Measurements from ENCODE around the gene NPLOC4. TPM values are rescaled to one million over a fixed set of nuclear protein-coding genes. Genes with fewer than 3 reads are reported as not detected.

NPLOC4 gene
- total RNA-seq, 1 donor from 2014 or later: 137 TPM

DNA sequence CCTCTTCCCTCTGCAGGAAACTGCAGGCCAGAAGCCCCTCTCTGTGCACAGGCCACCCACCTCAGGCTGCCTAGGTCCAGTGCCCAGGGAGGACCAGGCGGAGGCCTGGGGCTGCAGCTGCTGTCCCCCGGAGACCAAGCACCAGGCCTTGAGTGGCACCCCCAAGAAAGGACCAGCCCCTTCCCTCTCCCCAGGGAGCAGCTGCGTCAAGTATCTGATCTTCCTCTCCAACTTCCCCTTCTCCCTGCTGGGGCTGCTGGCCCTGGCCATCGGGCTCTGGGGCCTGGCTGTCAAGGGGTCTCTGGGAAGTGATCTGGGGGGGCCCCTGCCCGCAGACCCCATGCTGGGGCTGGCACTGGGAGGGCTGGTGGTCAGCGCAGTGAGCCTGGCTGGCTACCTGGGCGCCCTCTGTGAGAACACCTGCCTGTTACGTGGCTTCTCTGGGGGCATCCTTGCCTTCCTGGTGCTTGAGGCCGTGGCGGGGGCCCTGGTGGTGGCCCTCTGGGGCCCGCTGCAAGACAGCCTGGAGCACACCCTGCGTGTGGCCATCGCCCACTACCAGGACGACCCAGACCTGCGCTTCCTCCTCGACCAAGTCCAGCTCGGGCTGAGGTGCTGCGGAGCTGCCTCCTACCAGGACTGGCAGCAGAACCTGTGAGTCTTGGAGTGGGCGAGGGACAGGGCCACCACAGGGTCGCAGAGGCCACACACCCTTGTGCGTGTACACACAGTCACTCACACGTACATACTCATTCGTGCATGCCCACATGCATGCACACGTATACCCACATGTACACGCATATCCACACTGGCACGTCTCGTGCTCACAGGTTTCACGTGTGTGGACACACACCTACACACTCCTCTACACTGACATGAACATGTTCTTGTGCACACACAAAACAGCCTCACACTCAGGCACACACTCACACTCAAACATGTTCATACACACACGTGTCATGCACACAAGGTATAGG, 8.4 kb upstream of the NPLOC4 start:
- H3K27me3 Mint-ChIP-seq (ENCODE audit: unreplicated experiment): peaks cover 17% of the 10 kb centered on the region
- DNase-seq: no peak
- no peaks in the 10 kb centered on the region for H3K4me1 Mint-ChIP-seq (ENCODE audit: low read depth, unreplicated experiment)
- no peak overlapping the region for H3K4me3 Mint-ChIP-seq (ENCODE audit: unreplicated experiment)
- H3K27ac Mint-ChIP-seq (ENCODE audit: unreplicated experiment): no peak overlapping the region
- no peaks in the 10 kb centered on the region for H3K36me3 Mint-ChIP-seq (ENCODE audit: unreplicated experiment)
- H3K9me3 Mint-ChIP-seq (ENCODE audit: unreplicated experiment): peaks cover 2% of the 10 kb centered on the region
- TF ChIP-seq, protein P1, sequence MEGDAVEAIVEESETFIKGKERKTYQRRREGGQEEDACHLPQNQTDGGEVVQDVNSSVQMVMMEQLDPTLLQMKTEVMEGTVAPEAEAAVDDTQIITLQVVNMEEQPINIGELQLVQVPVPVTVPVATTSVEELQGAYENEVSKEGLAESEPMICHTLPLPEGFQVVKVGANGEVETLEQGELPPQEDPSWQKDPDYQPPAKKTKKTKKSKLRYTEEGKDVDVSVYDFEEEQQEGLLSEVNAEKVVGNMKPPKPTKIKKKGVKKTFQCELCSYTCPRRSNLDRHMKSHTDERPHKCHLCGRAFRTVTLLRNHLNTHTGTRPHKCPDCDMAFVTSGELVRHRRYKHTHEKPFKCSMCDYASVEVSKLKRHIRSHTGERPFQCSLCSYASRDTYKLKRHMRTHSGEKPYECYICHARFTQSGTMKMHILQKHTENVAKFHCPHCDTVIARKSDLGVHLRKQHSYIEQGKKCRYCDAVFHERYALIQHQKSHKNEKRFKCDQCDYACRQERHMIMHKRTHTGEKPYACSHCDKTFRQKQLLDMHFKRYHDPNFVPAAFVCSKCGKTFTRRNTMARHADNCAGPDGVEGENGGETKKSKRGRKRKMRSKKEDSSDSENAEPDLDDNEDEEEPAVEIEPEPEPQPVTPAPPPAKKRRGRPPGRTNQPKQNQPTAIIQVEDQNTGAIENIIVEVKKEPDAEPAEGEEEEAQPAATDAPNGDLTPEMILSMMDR (IDR thresholded peaks at IDR 0.05; ENCODE audit: partially characterized antibody, unreplicated experiment): no peak

DNA sequence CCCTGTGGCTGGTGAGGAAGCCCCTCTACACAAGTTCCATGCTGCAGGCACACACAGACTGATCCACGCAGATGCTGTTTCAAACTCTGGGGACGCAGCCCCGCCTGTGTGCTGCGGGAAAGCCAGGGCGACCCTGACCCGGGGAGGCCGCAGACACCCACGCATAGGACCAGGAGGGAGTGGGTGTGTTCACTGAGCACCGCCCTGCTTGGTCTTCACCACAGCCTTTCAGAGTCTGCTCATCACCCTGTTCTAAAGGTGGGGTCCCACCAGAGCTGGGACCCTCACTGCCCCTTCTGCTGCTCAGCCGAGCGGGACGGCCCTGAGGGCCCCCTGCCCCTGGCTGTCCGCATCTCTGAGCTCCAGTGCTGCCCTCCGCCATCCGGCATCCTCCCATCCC, 7.6 kb upstream of the NPLOC4 start:
- no peak overlapping the region for H3K27ac Mint-ChIP-seq (ENCODE audit: unreplicated experiment)
- H3K9me3 Mint-ChIP-seq (ENCODE audit: unreplicated experiment): peaks cover 2% of the 10 kb centered on the region
- TF ChIP-seq, protein P1 (IDR thresholded peaks at IDR 0.05; ENCODE audit: partially characterized antibody, unreplicated experiment): no peak
- no peak overlapping the region for H3K4me3 Mint-ChIP-seq (ENCODE audit: unreplicated experiment)
- no peaks in the 10 kb centered on the region for H3K36me3 Mint-ChIP-seq (ENCODE audit: unreplicated experiment)
- H3K27me3 Mint-ChIP-seq (ENCODE audit: unreplicated experiment): peaks cover 15% of the 10 kb centered on the region
- H3K4me1 Mint-ChIP-seq (ENCODE audit: low read depth, unreplicated experiment): no peaks in the 10 kb centered on the region
- no peak for DNase-seq

DNA sequence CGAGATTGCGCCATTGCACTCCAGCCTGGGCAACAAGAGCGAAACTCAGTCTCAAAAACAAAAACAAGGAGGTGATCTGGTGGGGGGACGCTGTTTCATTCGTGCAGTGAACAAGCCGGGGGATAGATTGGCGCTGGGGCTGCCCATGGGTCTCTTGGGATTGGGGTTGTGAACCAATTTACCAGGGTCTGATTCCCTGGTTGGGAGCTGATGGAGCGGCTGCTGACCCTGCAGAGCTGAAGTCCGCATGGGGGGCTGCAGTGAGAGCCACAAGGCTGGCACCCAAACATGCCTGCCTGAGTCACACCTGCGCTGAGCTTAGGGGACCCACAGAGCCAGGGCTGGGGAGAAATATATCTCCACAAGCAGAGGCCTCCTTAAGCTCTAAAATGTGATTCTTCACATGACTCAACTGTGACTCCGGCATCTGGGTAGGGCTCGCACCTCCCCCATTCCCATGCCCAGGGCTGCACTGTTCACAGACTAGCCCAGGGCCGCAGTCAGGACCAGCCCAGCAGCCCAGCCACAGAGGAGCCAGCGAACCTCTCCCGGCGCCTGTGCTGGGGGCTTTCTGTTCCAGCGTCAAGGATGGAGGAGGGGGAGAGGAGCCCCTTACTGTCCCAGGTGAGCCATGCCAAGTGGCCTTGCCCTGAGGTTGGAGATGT, 5.0 kb upstream of the NPLOC4 start:
- Mint-ChIP-seq H3K27ac (ENCODE audit: unreplicated experiment) (no peak overlapping the region), H3K4me1 (ENCODE audit: low read depth, unreplicated experiment) (no peaks in the 10 kb centered on the region)

DNA sequence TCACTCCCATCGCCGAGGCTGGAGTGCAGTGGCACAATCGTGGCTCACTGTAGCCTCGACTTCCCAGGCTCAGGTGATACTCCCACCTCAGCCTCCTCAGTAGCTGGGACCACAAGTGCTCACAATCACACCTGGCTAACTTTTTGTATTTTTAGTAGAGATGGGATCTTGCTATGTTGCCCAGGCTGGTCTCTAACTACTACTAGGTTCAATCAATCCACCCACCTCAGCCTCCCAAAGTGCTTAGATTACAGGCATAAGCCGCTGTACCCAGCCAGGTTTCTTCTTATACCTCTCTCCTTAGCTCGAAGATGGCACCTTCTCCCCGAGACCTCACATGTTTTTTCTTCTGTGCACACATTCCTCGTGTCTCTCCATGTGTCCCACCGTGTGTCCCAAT, 3.1 kb upstream of the NPLOC4 start:
- no peaks in the 10 kb centered on the region for H3K36me3 Mint-ChIP-seq (ENCODE audit: unreplicated experiment)
- no peak overlapping the region for H3K27ac Mint-ChIP-seq (ENCODE audit: unreplicated experiment)
- H3K4me1 Mint-ChIP-seq (ENCODE audit: low read depth, unreplicated experiment): peaks cover 2% of the 10 kb centered on the region

More for the DNA sequence above, 5.0 kb upstream of the NPLOC4 start:
- Mint-ChIP-seq H3K27me3 (ENCODE audit: unreplicated experiment) (peaks cover 8% of the 10 kb centered on the region), H3K4me3 (ENCODE audit: unreplicated experiment) (no peak overlapping the region), H3K36me3 (ENCODE audit: unreplicated experiment) (no peaks in the 10 kb centered on the region), H3K9me3 (ENCODE audit: unreplicated experiment) (no peaks in the 10 kb centered on the region)
- TF ChIP-seq, protein P1 (IDR thresholded peaks at IDR 0.05; ENCODE audit: partially characterized antibody, unreplicated experiment): no peak
- no peak for DNase-seq

More for the DNA sequence above, 3.1 kb upstream of the NPLOC4 start:
- H3K9me3 Mint-ChIP-seq (ENCODE audit: unreplicated experiment): peaks cover 2% of the 10 kb centered on the region
- DNase-seq: no peak
- TF ChIP-seq, protein P1 (IDR thresholded peaks at IDR 0.05; ENCODE audit: partially characterized antibody, unreplicated experiment): no peak
- no peak overlapping the region for H3K4me3 Mint-ChIP-seq (ENCODE audit: unreplicated experiment)
- H3K27me3 Mint-ChIP-seq (ENCODE audit: unreplicated experiment): peaks cover 4% of the 10 kb centered on the region
